Measurements from ENCODE around the gene FGF11.

GRCh38 chr17:7405350-7406234, 33.7 kb upstream of the FGF11 start:
- TF ChIP-seq EZH2phosphoT487 (IDR thresholded peaks at IDR 0.05; ENCODE audit: insufficient read depth, low read depth), result no peak
- no peak for TF ChIP-seq EZH2 (IDR thresholded peaks at IDR 0.05; ENCODE audit: insufficient read depth, poor library complexity, severe bottlenecking)
